PFSK-1 (cell line): ENCODE data around the gene RNF169.

ENCODE experiments used
- POLR2AphosphoS5 ChIP-seq: IDR thresholded peaks from 2 replicates; pipeline ENCODE4 v1.6.1; 2012; ENCODE audit warnings: low read depth, mild to moderate bottlenecking, control low read depth, low read length, moderate library complexity
- SIN3A ChIP-seq: IDR thresholded peaks from 2 replicates; pipeline ENCODE4 v1.6.1; 2012; ENCODE audit warnings: mild to moderate bottlenecking, low read length, moderate library complexity, borderline replicate concordance; ENCODE audit not compliant: insufficient read depth
- TAF1 ChIP-seq: IDR thresholded peaks from 2 replicates; pipeline ENCODE4 v1.6.1; 2012; ENCODE audit warnings: low read length, control low read depth, borderline replicate concordance; ENCODE audit not compliant: insufficient read depth
- TF ChIP-seq, protein P1 (sequence below), 2 experiments: IDR thresholded peaks; 2 replicates each; pipeline versions ENCODE4 v1.6.1 to v1.8.0; 2011 to 2012; ENCODE audit warnings: low read depth in 2 of 2, low read length in 2 of 2, control low read depth in 1 of 2, inconsistent platforms in 1 of 2, mild to moderate bottlenecking in 1 of 2, moderate library complexity in 1 of 2; ENCODE audit not compliant: insufficient read depth in 1 of 2

DNA sequence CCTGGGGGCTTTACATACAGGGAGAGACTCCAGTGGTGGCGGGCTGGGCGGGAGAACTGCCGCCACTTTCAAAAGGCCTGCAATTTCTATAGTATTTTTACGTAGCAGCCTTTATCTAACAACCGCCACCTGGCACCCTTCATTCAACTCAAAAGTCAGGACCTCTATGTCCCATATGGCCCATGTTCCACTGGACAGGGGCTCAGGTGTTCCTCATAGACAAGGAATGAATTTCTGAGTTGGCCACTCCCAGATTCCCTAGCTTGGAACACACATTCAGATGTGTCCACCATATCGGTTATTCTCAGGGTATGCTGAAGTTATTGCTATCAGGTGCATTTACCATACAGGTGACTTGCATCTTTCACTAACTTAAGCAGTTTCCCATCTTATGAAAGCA is 29.9 kb downstream of the RNF169 start:
- no peak for TF ChIP-seq TAF1
- TF ChIP-seq POLR2AphosphoS5: no peak
- TF ChIP-seq, protein P1, sequence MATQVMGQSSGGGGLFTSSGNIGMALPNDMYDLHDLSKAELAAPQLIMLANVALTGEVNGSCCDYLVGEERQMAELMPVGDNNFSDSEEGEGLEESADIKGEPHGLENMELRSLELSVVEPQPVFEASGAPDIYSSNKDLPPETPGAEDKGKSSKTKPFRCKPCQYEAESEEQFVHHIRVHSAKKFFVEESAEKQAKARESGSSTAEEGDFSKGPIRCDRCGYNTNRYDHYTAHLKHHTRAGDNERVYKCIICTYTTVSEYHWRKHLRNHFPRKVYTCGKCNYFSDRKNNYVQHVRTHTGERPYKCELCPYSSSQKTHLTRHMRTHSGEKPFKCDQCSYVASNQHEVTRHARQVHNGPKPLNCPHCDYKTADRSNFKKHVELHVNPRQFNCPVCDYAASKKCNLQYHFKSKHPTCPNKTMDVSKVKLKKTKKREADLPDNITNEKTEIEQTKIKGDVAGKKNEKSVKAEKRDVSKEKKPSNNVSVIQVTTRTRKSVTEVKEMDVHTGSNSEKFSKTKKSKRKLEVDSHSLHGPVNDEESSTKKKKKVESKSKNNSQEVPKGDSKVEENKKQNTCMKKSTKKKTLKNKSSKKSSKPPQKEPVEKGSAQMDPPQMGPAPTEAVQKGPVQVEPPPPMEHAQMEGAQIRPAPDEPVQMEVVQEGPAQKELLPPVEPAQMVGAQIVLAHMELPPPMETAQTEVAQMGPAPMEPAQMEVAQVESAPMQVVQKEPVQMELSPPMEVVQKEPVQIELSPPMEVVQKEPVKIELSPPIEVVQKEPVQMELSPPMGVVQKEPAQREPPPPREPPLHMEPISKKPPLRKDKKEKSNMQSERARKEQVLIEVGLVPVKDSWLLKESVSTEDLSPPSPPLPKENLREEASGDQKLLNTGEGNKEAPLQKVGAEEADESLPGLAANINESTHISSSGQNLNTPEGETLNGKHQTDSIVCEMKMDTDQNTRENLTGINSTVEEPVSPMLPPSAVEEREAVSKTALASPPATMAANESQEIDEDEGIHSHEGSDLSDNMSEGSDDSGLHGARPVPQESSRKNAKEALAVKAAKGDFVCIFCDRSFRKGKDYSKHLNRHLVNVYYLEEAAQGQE (IDR thresholded peaks at IDR 0.05; ENCODE audit: insufficient read depth in 1 of 2, low read depth in 2 of 2, low read length in 2 of 2): no peak
- no peak for TF ChIP-seq SIN3A
